ENCODE data around the gene GPR32.
"Not testable (repeated sequence)": the region's sequence is repeated elsewhere in the genome, so short reads cannot be mapped to it uniquely, and the experiment has no call there.

Gene GPR32

GRCh38 chr19:50770888-50771287, 624 bp downstream of the GPR32 start:
- Histone ChIP-seq H3K27ac (ENCODE audit: low read depth, low read length) (no peak overlapping the region), H3K18ac (ENCODE audit: low read length) (no peak overlapping the region), H3K4me3 (ENCODE audit: low read depth, low read length) (no peak overlapping the region), H4K12ac (ENCODE audit: low read depth, low read length) (no peak overlapping the region), H4K8ac (ENCODE audit: low read depth, low read length) (no peak overlapping the region), H3K14ac (ENCODE audit: low read length) (no peak overlapping the region), H2BK12ac (ENCODE audit: low read length) (no peak overlapping the region), H2AK5ac (ENCODE audit: low read length) (no peak overlapping the region), H2BK5ac (ENCODE audit: low read depth, low read length, poor library complexity) (no peak overlapping the region), H3K36me3 (ENCODE audit: control insufficient read depth in 1 of 2, insufficient read depth in 2 of 2, low read length in 2 of 2) (no peaks in the 10 kb centered on the region), H4K91ac (ENCODE audit: low read depth, low read length) (no peak overlapping the region), H3K4ac (ENCODE audit: low read depth, low read length) (no peak overlapping the region), H3K23ac (ENCODE audit: low read length) (no peak overlapping the region), H2BK120ac (ENCODE audit: insufficient read depth, low read length, poor library complexity) (no peak overlapping the region), H3K4me1 (ENCODE audit: control insufficient read depth in 1 of 2, insufficient read depth in 2 of 2, low read length in 2 of 2) (peaks cover 0 to 4% of the 10 kb centered on the region in 2 experiments), H3K4me2 (ENCODE audit: low read length) (no peak overlapping the region), H3K79me2 (ENCODE audit: control insufficient read depth, insufficient read depth, low read length, poor library complexity) (no peaks in the 10 kb centered on the region), H3K9me3 (ENCODE audit: insufficient read depth, low read depth, low read length) (no peaks in the 10 kb centered on the region), H3K9ac (ENCODE audit: low read length) (no peak overlapping the region), H2AFZ (ENCODE audit: insufficient read depth, low read length, poor library complexity) (no peak overlapping the region), H3K79me1 (ENCODE audit: low read length) (peaks cover 6% of the 10 kb centered on the region), H3K27me3 (ENCODE audit: insufficient read depth, low read length) (no peaks in the 10 kb centered on the region)
- no peak for DNase-seq
- no CpG with 5 or more reads among the region's 13 CpGs for WGBS (ENCODE audit: extremely low coverage, insufficient coverage, insufficient read length)

- Histone ChIP-seq H2BK120ac (ENCODE audit: insufficient read depth, low read length, poor library complexity) (no peak overlapping the region), H4K8ac (ENCODE audit: low read depth, low read length) (no peak overlapping the region), H3K27ac (ENCODE audit: low read depth, low read length) (no peak overlapping the region), H2BK12ac (ENCODE audit: low read length) (no peak overlapping the region), H3K9me3 (ENCODE audit: insufficient read depth, low read depth, low read length) (no peaks in the 10 kb centered on the region), H3K18ac (ENCODE audit: low read length) (no peak overlapping the region), H3K4me3 (ENCODE audit: low read depth, low read length) (no peak overlapping the region), H3K79me1 (ENCODE audit: low read length) (peaks cover 3% of the 10 kb centered on the region), H2AFZ (ENCODE audit: insufficient read depth, low read length, poor library complexity) (no peak overlapping the region), H3K36me3 (ENCODE audit: control insufficient read depth in 1 of 2, insufficient read depth in 2 of 2, low read length in 2 of 2) (no peaks in the 10 kb centered on the region), H3K4me2 (ENCODE audit: low read length) (no peak overlapping the region), H4K12ac (ENCODE audit: low read depth, low read length) (no peak overlapping the region), H2BK5ac (ENCODE audit: low read depth, low read length, poor library complexity) (no peak overlapping the region), H3K79me2 (ENCODE audit: control insufficient read depth, insufficient read depth, low read length, poor library complexity) (no peaks in the 10 kb centered on the region), H3K4ac (ENCODE audit: low read depth, low read length) (no peak overlapping the region), H3K4me1 (ENCODE audit: control insufficient read depth in 1 of 2, insufficient read depth in 2 of 2, low read length in 2 of 2) (no peaks in the 10 kb centered on the region), H3K27me3 (ENCODE audit: insufficient read depth, low read length) (no peaks in the 10 kb centered on the region), H3K9ac (ENCODE audit: low read length) (no peak overlapping the region), H3K23ac (ENCODE audit: low read length) (no peak overlapping the region), H2AK5ac (ENCODE audit: low read length) (no peak overlapping the region), H3K14ac (ENCODE audit: low read length) (no peak overlapping the region), H4K91ac (ENCODE audit: low read depth, low read length) (no peak overlapping the region)
- DNase-seq, result peak in 1 of 2 donors; percentile 69
- no CpG with 5 or more reads among the region's 2 CpGs for WGBS (ENCODE audit: extremely low coverage, insufficient coverage, insufficient read length)
Observed at GRCh38 chr19:50772476-50772875, 2.2 kb downstream of the GPR32 start.

GRCh38 chr19:50772912-50773311, 2.6 kb downstream of the GPR32 start:
- not testable (repeated sequence) for H3K4me1 ChIP-seq (ENCODE audit: control insufficient read depth in 1 of 2, insufficient read depth in 2 of 2, low read length in 2 of 2); H4K12ac ChIP-seq (ENCODE audit: low read depth, low read length); H2BK5ac ChIP-seq (ENCODE audit: low read depth, low read length, poor library complexity); H3K4me2 ChIP-seq (ENCODE audit: low read length); H3K23ac ChIP-seq (ENCODE audit: low read length); H4K91ac ChIP-seq (ENCODE audit: low read depth, low read length); H2BK12ac ChIP-seq (ENCODE audit: low read length); H3K27ac ChIP-seq (ENCODE audit: low read depth, low read length); H3K27me3 ChIP-seq (ENCODE audit: insufficient read depth, low read length); H2AFZ ChIP-seq (ENCODE audit: insufficient read depth, low read length, poor library complexity); H3K36me3 ChIP-seq (ENCODE audit: control insufficient read depth in 1 of 2, insufficient read depth in 2 of 2, low read length in 2 of 2); H4K8ac ChIP-seq (ENCODE audit: low read depth, low read length); H3K4ac ChIP-seq (ENCODE audit: low read depth, low read length); H3K4me3 ChIP-seq (ENCODE audit: low read depth, low read length); H3K14ac ChIP-seq (ENCODE audit: low read length); H3K9ac ChIP-seq (ENCODE audit: low read length); H2AK5ac ChIP-seq (ENCODE audit: low read length); H3K9me3 ChIP-seq (ENCODE audit: insufficient read depth, low read depth, low read length); H2BK120ac ChIP-seq (ENCODE audit: insufficient read depth, low read length, poor library complexity); H3K18ac ChIP-seq (ENCODE audit: low read length); H3K79me2 ChIP-seq (ENCODE audit: control insufficient read depth, insufficient read depth, low read length, poor library complexity); H3K79me1 ChIP-seq (ENCODE audit: low read length)
- no CpG with 5 or more reads among the region's 3 CpGs for WGBS (ENCODE audit: extremely low coverage, insufficient coverage, insufficient read length)
- DNase-seq, result peak; percentile 55 to 68

- not testable (repeated sequence) for H3K9me3 ChIP-seq (ENCODE audit: insufficient read depth, low read depth, low read length); H4K8ac ChIP-seq (ENCODE audit: low read depth, low read length); H2BK120ac ChIP-seq (ENCODE audit: insufficient read depth, low read length, poor library complexity); H3K27ac ChIP-seq (ENCODE audit: low read depth, low read length); H3K4me1 ChIP-seq (ENCODE audit: control insufficient read depth in 1 of 2, insufficient read depth in 2 of 2, low read length in 2 of 2); H4K12ac ChIP-seq (ENCODE audit: low read depth, low read length); H2AFZ ChIP-seq (ENCODE audit: insufficient read depth, low read length, poor library complexity); H3K18ac ChIP-seq (ENCODE audit: low read length); H3K14ac ChIP-seq (ENCODE audit: low read length); H3K27me3 ChIP-seq (ENCODE audit: insufficient read depth, low read length); H3K79me1 ChIP-seq (ENCODE audit: low read length); H3K23ac ChIP-seq (ENCODE audit: low read length); H3K36me3 ChIP-seq (ENCODE audit: control insufficient read depth in 1 of 2, insufficient read depth in 2 of 2, low read length in 2 of 2); H2AK5ac ChIP-seq (ENCODE audit: low read length); H2BK5ac ChIP-seq (ENCODE audit: low read depth, low read length, poor library complexity); H3K9ac ChIP-seq (ENCODE audit: low read length); H3K4me2 ChIP-seq (ENCODE audit: low read length); H4K91ac ChIP-seq (ENCODE audit: low read depth, low read length); H3K4me3 ChIP-seq (ENCODE audit: low read depth, low read length); H3K79me2 ChIP-seq (ENCODE audit: control insufficient read depth, insufficient read depth, low read length, poor library complexity); H2BK12ac ChIP-seq (ENCODE audit: low read length); H3K4ac ChIP-seq (ENCODE audit: low read depth, low read length)
- DNase-seq, result peak; percentile 67 to 75
- WGBS (ENCODE audit: extremely low coverage, insufficient coverage, insufficient read length), result no CpG with 5 or more reads among the region's 7 CpGs
Observed at GRCh38 chr19:50773454-50773853, 3.2 kb downstream of the GPR32 start.

Measured in trophoblast cell (in vitro differentiated cells and primary cell).